ENCODE results near the gene CD2.

GRCh38 chr1:116753312-116753711, 918 bp upstream of the CD2 start:
- no peak for TF ChIP-seq POLR2A (IDR thresholded peaks at IDR 0.05; ENCODE audit: low read depth)
- TF ChIP-seq CTCF (IDR thresholded peaks at IDR 0.05) = no peak
- no peak for TF ChIP-seq POLR2AphosphoS5 (IDR thresholded peaks at IDR 0.05)

Measured in esophagus muscularis mucosa (tissue), 3 donors.